Motor neuron (in vitro differentiated cells): Measurements from ENCODE around the gene OTULIN. TPM values are rescaled to one million over a fixed set of nuclear protein-coding genes. Genes with fewer than 3 reads are reported as not detected.
A peak's percentile ranks its signal among the peaks of the same experiment; 100 is the strongest.

Experiments used
- ATAC-seq, 8 experiments: fragments of 200-7000 bp; cut with Tn5 transposase; replicated peaks in 6 of 8; 2 replicates each; pipeline ENCODE4 v1.8.0; 2021; ENCODE audit warnings: mild to moderate bottlenecking in 8 of 8, moderate library complexity in 8 of 8
- H3K27ac ChIP-seq, 2 donors: fragments of 250-450 bp; sonication (Bioruptor Pico); 2 replicates each; pipeline ENCODE4 v1.9.0; 2021; ENCODE audit warnings: antibody characterized with exemption in 2 of 2, mild to moderate bottlenecking in 2 of 2, moderate library complexity in 1 of 2
- H3K4me1 ChIP-seq, 2 donors: fragments of 250-450 bp; sonication (Bioruptor Pico); replicated peaks in 1 of 2; 2 replicates each; pipeline ENCODE4 v1.6.1; 2021; ENCODE audit warnings: antibody characterized with exemption in 2 of 2, mild to moderate bottlenecking in 2 of 2, moderate library complexity in 1 of 2
- H3K4me3 ChIP-seq, 5 donors: fragments of 250-450 bp; sonication (Bioruptor Pico); 2 replicates each; pipeline ENCODE4 v1.9.0; 2021; ENCODE audit warnings: antibody characterized with exemption in 5 of 5, mild to moderate bottlenecking in 5 of 5, moderate library complexity in 4 of 5
- WGBS, 10 experiments: fragments of 450-650 bp; shearing (Covaris generic); methylation state at CpG; one replicate each; pipeline ENCODE4 v1.0.0; 2022; 5-methylcytosine and 5-hydroxymethylcytosine counted together
- in situ Hi-C, 9 experiments: fragments of 400-800 bp; cut with MboI; loops; one replicate each; pipeline ENCODE4 v1.15.0; 2021; ENCODE audit warnings: low sequenced_read_pairs in 9 of 9, low pct_unique_long_range_greater_than_20kb in 2 of 9; ENCODE audit not compliant: unreplicated experiment in 9 of 9
- total RNA-seq, 8 experiments: library from RNA; unstranded; fragments of 300-600 nt; gene quantifications; 2 replicates each; pipeline versions ENCODE4 v1.2.3 to v1.2.4, GENCODE V29; 2022

The OTULIN gene
- total RNA-seq = 10 to 100 TPM in 7 of 8 experiments, 1 to 10 TPM in 1; 8.4 to 22.2 (median 11.7) TPM

DNA sequence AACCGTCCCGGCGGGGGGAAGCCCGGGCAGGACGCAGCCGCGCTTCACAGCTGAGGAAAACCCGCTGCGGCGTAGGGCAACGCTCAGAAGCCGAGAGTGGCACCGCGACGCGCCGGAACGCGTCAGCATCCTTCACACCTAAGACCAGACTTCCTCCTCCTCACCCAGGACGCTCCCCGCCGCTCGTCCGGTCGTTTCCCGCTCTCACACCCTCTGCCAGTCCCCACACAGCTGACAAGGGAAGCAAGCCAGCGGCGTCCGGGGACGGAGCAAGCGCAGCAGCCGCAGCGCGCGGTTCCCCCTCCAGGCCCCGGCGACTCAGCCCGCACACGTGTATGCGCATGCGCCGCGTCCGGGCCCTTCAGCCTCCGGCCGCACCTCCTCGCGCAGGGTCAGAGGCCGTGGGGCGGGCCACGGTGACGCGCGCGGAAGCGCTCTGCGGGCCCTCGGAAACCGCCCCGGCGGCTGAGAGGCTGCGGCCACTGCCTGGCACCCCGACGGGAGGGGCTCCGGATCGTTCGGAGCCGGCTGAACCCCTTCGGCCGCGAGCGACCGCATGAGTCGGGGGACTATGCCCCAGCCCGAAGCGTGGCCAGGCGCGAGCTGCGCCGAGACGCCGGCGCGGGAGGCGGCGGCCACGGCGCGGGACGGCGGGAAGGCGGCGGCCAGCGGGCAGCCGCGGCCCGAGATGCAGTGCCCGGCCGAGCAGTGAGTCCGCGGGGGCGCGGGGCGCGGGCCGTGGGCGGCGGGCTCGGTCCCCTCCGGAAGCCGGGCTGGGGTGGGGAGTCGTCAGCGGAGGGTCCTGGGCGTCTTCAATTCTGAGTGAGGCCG lies at the start of gene OTULIN:
TSS of gene OTULIN (plus strand) at position 449 of the 831 bp plus-strand sequence. CDS start at position 557, 108 bp downstream.
- peak within 1 kb of the TSS; percentile 80 to 86 for H3K27ac ChIP-seq
- in situ Hi-C loops = loop anchor here in 2 of 9 experiments (25.0 kb wide), 1 partner anchor 302 kb away; no protein-coding TSS in a partner anchor
- peak; percentile 84 to 95 (median 91) for ATAC-seq

DNA sequence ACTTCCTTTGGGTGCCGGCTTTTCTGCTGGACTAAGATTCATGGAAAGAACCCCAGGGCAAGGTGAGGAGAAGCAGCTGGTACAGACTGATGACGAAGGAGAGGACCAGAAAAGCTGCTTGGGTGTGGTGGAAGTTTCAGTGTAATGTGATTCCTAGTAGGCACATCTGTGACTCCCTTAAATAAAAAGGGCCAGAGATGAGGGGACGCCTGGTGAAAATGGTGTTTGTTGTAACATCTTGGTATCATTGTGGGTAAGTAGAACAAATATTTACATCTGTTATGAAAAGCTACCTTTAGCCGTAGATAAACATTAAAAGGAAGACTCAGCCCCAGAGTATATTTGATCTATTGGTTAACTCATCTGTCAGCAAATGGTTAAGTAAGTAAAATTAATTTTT lies 49.2 kb upstream of the OTULIN start:
- 30 to 100% (median 95%) methylated on average over 1 to 4 of the region's 4 CpGs; no CpG with 5 or more reads in 2 of the 10 experiments for WGBS, 10 experiments
- Histone ChIP-seq H3K4me1 (no peaks in the 10 kb centered on the region), H3K27ac (no peak overlapping the region), H3K4me3 (no peak overlapping the region)
- ATAC-seq = no peak
- in situ Hi-C loops = no loop called here

More for the DNA sequence above, at the start of gene OTULIN:
- 0 to 20% (median 0%) methylated on average over 1 to 18 of the region's 115 CpGs; no CpG with 5 or more reads in 5 of the 10 experiments for WGBS, 10 experiments
- Histone ChIP-seq H3K4me3 (peak within 1 kb of the TSS; percentile 52 to 88 (median 64)), H3K4me1 (peaks cover 13 to 19% of the 10 kb centered on the region in 2 donors)

DNA sequence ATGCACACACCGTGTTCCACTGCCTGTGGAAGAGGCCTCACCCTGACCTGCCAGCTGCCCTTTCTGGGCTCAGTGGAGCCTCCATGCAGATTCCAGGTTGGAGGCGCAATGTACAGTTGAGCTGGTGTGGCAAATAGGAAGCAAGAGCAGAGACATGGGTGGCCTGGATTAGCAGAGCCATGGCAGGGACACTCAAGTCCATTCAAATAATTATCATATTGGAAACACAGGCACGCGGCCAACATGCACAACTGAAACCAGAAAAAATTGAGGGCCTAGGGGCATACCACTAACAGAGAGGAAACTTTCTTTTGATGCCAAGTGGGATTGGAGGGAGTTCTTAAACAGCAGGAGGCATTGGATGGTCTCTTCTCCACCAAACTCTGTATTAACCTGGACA lies 47.1 kb upstream of the OTULIN start:
- Histone ChIP-seq H3K27ac (no peak overlapping the region), H3K4me3 (no peak overlapping the region), H3K4me1 (no peaks in the 10 kb centered on the region)
- peak in 1 of 8 experiments; percentile 31 for ATAC-seq
- 48 to 100% (median 86%) methylated on average over 1 to 4 of the region's 4 CpGs; no CpG with 5 or more reads in 1 of the 10 experiments for WGBS, 10 experiments
- in situ Hi-C loops = no loop called here

DNA sequence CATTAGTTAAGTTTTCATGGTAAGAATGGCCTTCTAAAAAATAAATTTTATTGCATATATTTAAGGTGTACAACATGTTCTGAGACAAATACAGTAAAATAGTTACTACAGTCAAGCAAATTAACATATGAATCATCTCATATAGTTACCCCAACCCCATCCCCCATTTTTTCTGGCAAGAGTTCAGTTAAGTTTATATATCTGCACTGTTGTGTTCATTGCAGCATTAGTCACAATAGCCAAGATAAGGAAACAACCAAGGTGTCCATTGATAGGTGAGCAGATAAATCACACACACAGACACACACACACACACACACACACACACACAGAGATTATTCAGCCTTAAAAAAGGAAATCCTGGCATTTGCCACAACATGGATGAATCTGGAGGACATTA lies 37.2 kb upstream of the OTULIN start:
- in situ Hi-C loops = loop anchor here in 6 of 9 experiments (25.0 kb wide), 4 partner anchors 115 to 640 kb away; no protein-coding TSS in a partner anchor
- peak in 1 of 8 experiments; percentile 21 for ATAC-seq
- peaks cover 0 to 3% of the 10 kb centered on the region in 2 donors for H3K4me1 ChIP-seq
- H3K4me3 ChIP-seq = no peak overlapping the region
- H3K27ac ChIP-seq = no peak overlapping the region

DNA sequence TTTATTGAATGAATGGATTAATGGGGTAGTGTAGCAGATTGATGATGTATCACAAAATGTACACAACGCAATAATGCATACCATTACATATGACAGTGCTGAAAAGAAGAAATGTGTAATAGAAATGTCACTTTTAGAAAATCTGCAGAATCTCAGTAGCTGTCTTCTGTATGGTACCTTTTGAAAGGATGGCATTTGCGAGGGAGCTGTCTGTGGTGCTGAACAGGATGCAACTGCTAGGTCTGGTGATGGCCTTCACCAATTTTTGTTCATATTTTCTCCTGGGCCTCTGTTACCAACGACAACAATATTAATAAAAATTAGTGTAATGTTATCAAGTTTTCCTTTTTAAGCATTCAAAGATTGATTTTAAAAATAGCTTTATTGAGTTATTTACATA lies 36.2 kb upstream of the OTULIN start:
- 0 to 40% (median 6%) methylated on average over 1 to 3 of the region's 3 CpGs; no CpG with 5 or more reads in 2 of the 10 experiments for WGBS, 10 experiments
- ATAC-seq = peak in 4 of 8 experiments; percentile 43 to 79 (median 69)
- in situ Hi-C loops = loop anchor here in 6 of 9 experiments (25.0 kb wide), 4 partner anchors 116 to 641 kb away; no protein-coding TSS in a partner anchor
- H3K4me3 ChIP-seq = no peak overlapping the region
- H3K27ac ChIP-seq = no peak overlapping the region
- H3K4me1 ChIP-seq = peaks cover 0 to 3% of the 10 kb centered on the region in 2 donors

DNA sequence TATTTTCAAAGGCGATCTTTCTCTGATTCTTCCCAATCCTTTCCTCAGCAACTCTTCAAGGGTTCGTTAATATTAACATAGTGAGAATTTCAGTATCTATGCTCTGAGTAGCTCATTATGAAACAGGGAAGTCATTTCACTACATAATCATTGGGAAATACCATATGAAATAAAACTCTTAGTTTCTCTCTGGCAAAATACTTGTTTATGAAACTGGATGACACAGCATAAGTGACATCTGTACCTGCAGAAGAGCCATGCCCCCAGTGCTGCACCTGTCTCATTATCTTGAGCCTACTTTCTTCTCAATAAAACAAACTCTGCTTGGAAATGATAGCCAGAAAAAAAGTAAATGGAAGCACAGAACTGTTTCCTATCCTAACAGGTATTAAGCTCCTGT lies 33.8 kb upstream of the OTULIN start:
- Histone ChIP-seq H3K27ac (no peak overlapping the region), H3K4me3 (no peak overlapping the region), H3K4me1 (peaks cover 0 to 3% of the 10 kb centered on the region in 2 donors)
- ATAC-seq = no peak
- in situ Hi-C loops = loop anchor here in 6 of 9 experiments (25.0 kb wide), 4 partner anchors 118 to 643 kb away; no protein-coding TSS in a partner anchor
- 0 to 100% (median 75%) methylated on average over 1 to 2 of the region's 2 CpGs; no CpG with 5 or more reads in 1 of the 10 experiments for WGBS, 10 experiments

DNA sequence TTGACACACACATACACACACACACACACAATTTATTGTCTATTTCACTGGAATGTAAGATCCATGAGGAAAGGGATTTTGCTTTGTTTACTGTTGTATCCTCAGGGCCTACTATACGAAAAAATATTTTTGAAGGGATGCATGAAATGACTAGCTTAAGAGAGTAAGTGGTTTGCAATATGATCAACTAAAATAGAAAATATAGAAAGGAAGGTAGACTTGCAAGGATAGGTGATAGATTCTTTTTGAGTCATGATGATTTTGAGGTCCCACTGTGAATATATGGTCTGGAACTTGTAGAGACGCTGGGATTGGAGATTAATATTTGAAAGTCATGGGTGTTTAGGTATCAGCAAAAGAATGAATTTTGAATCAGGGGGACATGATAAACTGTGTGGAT lies 28.9 kb upstream of the OTULIN start:
- ATAC-seq = no peak
- no peak overlapping the region for H3K4me3 ChIP-seq
- in situ Hi-C loops = loop anchor here in 6 of 9 experiments (25.0 kb wide), 4 partner anchors 123 to 648 kb away; no protein-coding TSS in a partner anchor
- WGBS, 10 experiments = 10 to 83% (median 50%) methylated on average over 1 to 2 of the region's 2 CpGs; no CpG with 5 or more reads in 3 of the 10 experiments
- no peak overlapping the region for H3K27ac ChIP-seq
- no peaks in the 10 kb centered on the region for H3K4me1 ChIP-seq

DNA sequence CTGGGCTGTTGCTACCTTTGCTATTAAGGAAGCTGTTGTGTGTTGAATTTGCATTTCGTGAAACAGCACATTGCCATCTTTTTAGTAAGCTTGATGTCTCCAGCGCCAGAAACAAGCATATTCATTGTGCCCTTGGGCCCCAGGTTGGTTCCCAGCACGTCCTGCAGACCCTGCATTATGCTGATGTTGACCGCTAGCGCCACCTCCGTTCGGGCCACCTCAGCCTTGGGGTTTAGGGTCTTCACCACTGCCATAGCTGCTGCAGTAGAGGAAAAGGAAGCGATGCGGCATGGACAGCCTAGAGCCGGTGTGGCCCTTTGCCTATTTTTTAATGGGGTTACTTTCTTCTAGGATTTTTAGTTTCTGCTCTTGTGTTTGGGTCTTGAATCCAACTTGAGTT lies 23.8 kb upstream of the OTULIN start:
- 29 to 90% (median 82%) methylated on average over 2 to 10 of the region's 10 CpGs; no CpG with 5 or more reads in 3 of the 10 experiments for WGBS, 10 experiments
- H3K27ac ChIP-seq = no peak overlapping the region
- H3K4me3 ChIP-seq = no peak overlapping the region
- in situ Hi-C loops = loop anchor here in 7 of 9 experiments (10.0 to 25.0 kb wide), 5 partner anchors 128 to 656 kb away; no protein-coding TSS in a partner anchor
- no peak for ATAC-seq
- no peaks in the 10 kb centered on the region for H3K4me1 ChIP-seq

DNA sequence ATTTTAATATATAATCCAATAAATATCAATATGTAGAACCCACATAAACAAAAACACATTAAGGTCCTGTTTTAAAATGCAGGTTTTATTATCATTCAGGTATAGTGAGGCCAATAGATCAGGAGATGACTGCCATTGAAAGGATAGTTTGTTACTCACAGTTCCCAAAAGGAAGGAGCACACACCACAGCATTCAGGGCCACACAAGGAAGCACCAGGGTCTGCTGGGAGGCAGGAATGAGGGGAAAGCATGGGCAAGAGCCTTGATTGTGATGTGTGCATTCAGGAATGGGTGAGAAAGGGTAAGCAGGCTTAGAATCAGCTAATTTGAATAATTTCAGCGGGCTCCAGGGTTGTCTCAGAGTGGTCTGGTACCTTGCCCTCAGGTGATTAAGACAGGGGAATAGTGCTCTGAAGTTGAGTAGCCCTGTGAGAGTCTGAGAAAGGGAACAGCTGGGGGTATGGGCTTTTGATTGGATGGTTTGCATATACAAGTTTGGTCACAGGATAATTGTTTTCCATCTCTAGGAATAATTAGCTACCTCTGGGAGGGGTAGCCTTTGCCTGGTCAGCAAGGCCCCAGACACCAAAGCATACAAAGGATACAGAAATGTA lies 19.8 kb upstream of the OTULIN start:
- no CpG with 5 or more reads among the region's 1 CpG for WGBS, 10 experiments
- H3K4me3 ChIP-seq = no peak overlapping the region
- no peak for ATAC-seq
- H3K27ac ChIP-seq = no peak overlapping the region
- H3K4me1 ChIP-seq = no peaks in the 10 kb centered on the region
- in situ Hi-C loops = loop anchor here in 7 of 9 experiments (10.0 to 25.0 kb wide), 5 partner anchors 132 to 660 kb away; no protein-coding TSS in a partner anchor

DNA sequence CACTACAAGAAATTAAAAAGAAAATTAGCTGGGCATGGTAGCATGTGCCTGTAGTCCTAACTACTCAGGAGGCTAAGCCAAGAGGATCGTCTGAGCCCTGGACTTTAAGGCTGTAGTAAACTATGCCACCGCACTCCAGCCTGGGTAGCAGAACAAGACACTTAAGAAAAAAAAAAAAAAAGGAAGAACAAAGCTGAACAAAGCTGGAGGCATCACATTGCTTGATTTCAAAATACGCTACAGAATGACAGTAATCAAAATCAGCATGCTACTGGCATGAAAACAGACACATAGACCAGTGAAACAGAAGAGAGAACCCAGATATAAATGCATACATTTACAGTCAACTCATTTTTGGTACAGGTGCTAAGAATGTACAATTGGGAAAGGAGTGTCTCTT lies 14.5 kb upstream of the OTULIN start:
- in situ Hi-C loops = loop anchor here in 2 of 9 experiments (25.0 kb wide), 1 partner anchor 288 kb away; no protein-coding TSS in a partner anchor
- H3K27ac ChIP-seq = no peak overlapping the region
- no peak for ATAC-seq
- H3K4me3 ChIP-seq = no peak overlapping the region
- WGBS, 10 experiments = 29 to 92% (median 83%) methylated on average over 1 to 3 of the region's 3 CpGs
- no peaks in the 10 kb centered on the region for H3K4me1 ChIP-seq

DNA sequence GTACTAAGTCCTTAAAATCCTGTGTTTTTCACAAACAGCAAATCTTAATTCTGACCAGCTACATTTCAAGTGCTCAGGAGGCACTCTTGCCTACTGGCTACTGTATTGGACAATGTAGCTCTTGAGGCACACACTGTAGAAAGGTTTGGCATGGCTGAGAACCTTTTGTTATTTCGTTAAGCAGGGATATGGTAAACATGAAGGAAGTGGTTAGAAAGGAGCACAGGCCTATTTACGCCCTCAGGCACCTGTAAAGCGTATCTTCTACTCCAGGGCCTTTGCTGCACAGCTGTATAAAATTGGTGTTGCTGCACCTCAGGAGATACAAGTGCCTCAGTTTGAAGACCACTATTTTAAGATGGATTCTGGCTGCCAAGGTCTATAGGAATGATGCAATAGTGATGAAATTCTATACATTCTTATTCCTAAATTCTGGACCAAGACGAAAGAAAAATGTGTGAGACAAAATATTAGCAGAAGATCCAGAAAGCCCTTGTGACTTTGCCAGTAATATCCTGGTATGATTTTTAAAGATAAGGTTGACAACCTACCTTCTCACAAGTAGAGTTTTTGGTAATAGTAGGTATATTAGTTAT lies 9.3 kb upstream of the OTULIN start:
- Histone ChIP-seq H3K27ac (no peak overlapping the region), H3K4me1 (no peaks in the 10 kb centered on the region), H3K4me3 (no peak overlapping the region)
- ATAC-seq = no peak
- WGBS, 10 experiments = 29 to 100% (median 50%) methylated on average over 1 to 4 of the region's 4 CpGs
- in situ Hi-C loops = loop anchor here in 2 of 9 experiments (25.0 kb wide), 1 partner anchor 293 kb away; no protein-coding TSS in a partner anchor

DNA sequence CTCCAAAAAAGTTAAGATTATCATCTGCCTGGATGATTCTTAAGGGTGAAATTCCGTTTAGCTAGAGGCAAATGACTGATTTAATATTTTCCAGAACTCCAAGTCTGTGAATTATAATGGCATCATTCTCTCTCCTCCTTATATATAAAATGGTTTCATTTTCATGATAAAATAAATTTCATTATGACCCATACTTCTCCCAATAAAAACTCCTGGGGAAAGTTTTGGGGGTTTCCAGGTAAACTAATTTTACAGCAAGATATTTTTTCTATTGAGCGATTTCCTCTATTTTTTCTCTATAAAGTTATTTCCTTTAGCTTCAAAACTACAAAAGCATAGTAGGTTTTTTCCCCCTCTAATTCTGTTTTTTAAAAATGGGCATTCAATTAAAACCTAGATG lies 7.6 kb upstream of the OTULIN start:
- no peaks in the 10 kb centered on the region for H3K4me1 ChIP-seq
- H3K27ac ChIP-seq = no peak overlapping the region
- 8 to 83% (median 56%) methylated on average over 1 to 2 of the region's 2 CpGs; no CpG with 5 or more reads in 1 of the 10 experiments for WGBS, 10 experiments
- in situ Hi-C loops = loop anchor here in 2 of 9 experiments (25.0 kb wide), 1 partner anchor 295 kb away; no protein-coding TSS in a partner anchor
- no peak overlapping the region for H3K4me3 ChIP-seq
- no peak for ATAC-seq
